Astrocyte (in vitro differentiated cells and primary cell): ENCODE data around the gene NFATC4. TPM values are rescaled to one million over a fixed set of nuclear protein-coding genes. Genes with fewer than 3 reads are reported as not detected.
A peak's percentile ranks its signal among the peaks of the same experiment; 100 is the strongest.

ENCODE experiments used
- DNase-seq: peaks from one replicate; pipeline ENCODE4 v3.0.0-alpha.2; 2010; ENCODE audit warnings: low read depth
- FAIRE-seq: peaks from 2 replicates; lab custom pipeline; 2011; peaks lifted over from hg19 to GRCh38; lab: Jason Lieb, UNC
- H2AFZ ChIP-seq: 2 replicates; pipeline ENCODE4 v1.6.0; 2012; ENCODE audit warnings: low read depth, low read length, inconsistent platforms
- H3K27ac ChIP-seq: 2 replicates; pipeline ENCODE4 v1.5.1; 2011; ENCODE audit warnings: low read depth, low read length, inconsistent platforms
- H3K27me3 ChIP-seq: 2 replicates; pipeline ENCODE4 v1.6.0; 2011; ENCODE audit warnings: low read length, inconsistent platforms; ENCODE audit not compliant: insufficient read depth
- H3K36me3 ChIP-seq: 2 replicates; pipeline ENCODE4 v1.5.1; 2011; ENCODE audit warnings: low read length, inconsistent platforms; ENCODE audit not compliant: insufficient read depth
- H3K4me1 ChIP-seq: 2 replicates; pipeline ENCODE4 v1.5.1; 2011; ENCODE audit warnings: low read length, inconsistent platforms; ENCODE audit not compliant: insufficient read depth
- H3K4me2 ChIP-seq: 2 replicates; pipeline ENCODE4 v1.6.0; 2012; ENCODE audit warnings: low read length, inconsistent platforms
- H3K4me3 ChIP-seq: 2 replicates; pipeline ENCODE4 v1.5.1; 2011; ENCODE audit warnings: low read depth, mild to moderate bottlenecking, low read length, inconsistent platforms; ENCODE audit not compliant: insufficient read depth
- H3K79me2 ChIP-seq: 2 replicates; pipeline ENCODE4 v1.6.0; 2012; ENCODE audit warnings: mild to moderate bottlenecking, low read length, inconsistent platforms; ENCODE audit not compliant: insufficient read depth
- H3K9ac ChIP-seq: 2 replicates; pipeline ENCODE4 v1.6.0; 2012; ENCODE audit warnings: mild to moderate bottlenecking, low read length, inconsistent platforms
- H3K9me3 ChIP-seq: 2 replicates; pipeline ENCODE4 v1.5.1; 2012; ENCODE audit warnings: low read depth, mild to moderate bottlenecking, low read length, inconsistent platforms; ENCODE audit not compliant: insufficient read depth
- H4K20me1 ChIP-seq: 2 replicates; pipeline ENCODE4 v1.6.0; 2012; ENCODE audit warnings: low read length, inconsistent platforms; ENCODE audit not compliant: insufficient read depth
- H3K27ac Mint-ChIP-seq: one replicate; pipeline ENCODE4 v1.8.0; 2021; ENCODE audit warnings: mild to moderate bottlenecking, mixed read lengths; ENCODE audit not compliant: unreplicated experiment
- H3K27me3 Mint-ChIP-seq: one replicate; pipeline ENCODE4 v1.8.0; 2021; ENCODE audit warnings: low read depth, mixed read lengths; ENCODE audit not compliant: unreplicated experiment
- H3K36me3 Mint-ChIP-seq: one replicate; pipeline ENCODE4 v1.8.0; 2021; ENCODE audit warnings: low read depth, mixed read lengths; ENCODE audit not compliant: unreplicated experiment
- H3K4me1 Mint-ChIP-seq: one replicate; pipeline ENCODE4 v1.8.0; 2021; ENCODE audit warnings: low read depth, mixed read lengths; ENCODE audit not compliant: unreplicated experiment
- H3K4me3 Mint-ChIP-seq: one replicate; pipeline ENCODE4 v1.8.0; 2021; ENCODE audit warnings: mild to moderate bottlenecking, moderate library complexity, mixed read lengths; ENCODE audit not compliant: unreplicated experiment
- H3K9me3 Mint-ChIP-seq: one replicate; pipeline ENCODE4 v1.8.0; 2021; ENCODE audit warnings: mild to moderate bottlenecking, mixed read lengths; ENCODE audit not compliant: unreplicated experiment
- CTCF ChIP-seq: IDR thresholded peaks from 2 replicates; pipeline ENCODE4 v1.5.1; 2011; ENCODE audit warnings: low read depth, mild to moderate bottlenecking, inconsistent platforms, low read length, moderate library complexity; ENCODE audit not compliant: insufficient read depth
- EZH2 ChIP-seq: IDR thresholded peaks from 2 replicates; pipeline ENCODE4 v1.6.1; 2012; ENCODE audit warnings: mild to moderate bottlenecking, low read length, inconsistent platforms; ENCODE audit not compliant: insufficient read depth
- total RNA-seq: library from RNA; stranded (reverse); gene quantifications from 2 replicates; pipeline ENCODE4 v1.2.1, GENCODE V29; 2021

NFATC4 gene
- total RNA-seq, 1 donor from 2014 or later = 61.9 TPM

GRCh38 chr14:24362241-24362960 lies 5.6 kb upstream of the NFATC4 start:
- H3K27ac Mint-ChIP-seq = no peak overlapping the region
- H3K4me1 ChIP-seq = peaks cover 12% of the 10 kb centered on the region
- H3K4me2 ChIP-seq = no peak overlapping the region
- H3K79me2 ChIP-seq = no peaks in the 10 kb centered on the region
- peaks cover 12% of the 10 kb centered on the region for H3K4me1 Mint-ChIP-seq
- H3K27me3 Mint-ChIP-seq = peaks cover 27% of the 10 kb centered on the region
- H3K27me3 ChIP-seq = peaks cover 5% of the 10 kb centered on the region
- no peak overlapping the region for H3K27ac ChIP-seq
- no peaks in the 10 kb centered on the region for H3K36me3 Mint-ChIP-seq
- H3K4me3 Mint-ChIP-seq = no peak overlapping the region
- H4K20me1 ChIP-seq = no peaks in the 10 kb centered on the region
- DNase-seq = no peak
- FAIRE-seq = no peak
- no peak overlapping the region for H2AFZ ChIP-seq
- no peaks in the 10 kb centered on the region for H3K36me3 ChIP-seq
- H3K9me3 Mint-ChIP-seq = no peaks in the 10 kb centered on the region
- TF ChIP-seq CTCF (no peak), EZH2 (no peak)
- no peaks in the 10 kb centered on the region for H3K9me3 ChIP-seq
- no peak overlapping the region for H3K9ac ChIP-seq
- no peak overlapping the region for H3K4me3 ChIP-seq

DNA sequence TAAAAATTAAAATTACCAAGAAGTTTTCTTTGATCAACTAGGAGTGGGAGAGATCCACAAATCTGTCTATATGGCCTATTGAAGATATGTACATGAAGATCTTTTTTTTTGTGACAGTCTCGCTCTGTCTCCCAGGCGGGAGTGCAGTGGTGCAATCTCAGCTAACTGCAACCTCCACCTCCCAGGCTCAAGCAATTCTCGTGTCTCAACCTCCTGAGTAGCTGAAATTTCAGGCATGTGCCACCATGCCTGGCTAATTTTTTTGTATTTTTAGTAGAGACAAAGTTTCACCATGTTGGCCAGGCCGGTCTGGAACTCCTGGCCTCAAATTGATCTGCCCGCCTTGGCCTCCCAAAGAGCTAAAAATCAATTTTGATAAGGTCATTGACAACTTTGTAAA lies 4.6 kb upstream of the NFATC4 start:
- Histone ChIP-seq H3K4me3 (no peak overlapping the region), H4K20me1 (no peaks in the 10 kb centered on the region), H2AFZ (no peak overlapping the region), H3K4me1 (peaks cover 15% of the 10 kb centered on the region), H3K27me3 (peaks cover 4% of the 10 kb centered on the region), H3K36me3 (no peaks in the 10 kb centered on the region), H3K4me2 (no peak overlapping the region), H3K9me3 (no peaks in the 10 kb centered on the region), H3K79me2 (no peaks in the 10 kb centered on the region), H3K27ac (no peak overlapping the region), H3K9ac (no peak overlapping the region)
- H3K27ac Mint-ChIP-seq = no peak overlapping the region
- no peak for FAIRE-seq
- no peak for TF ChIP-seq CTCF
- TF ChIP-seq EZH2 = no peak
- no peaks in the 10 kb centered on the region for H3K9me3 Mint-ChIP-seq
- no peak overlapping the region for H3K4me3 Mint-ChIP-seq
- H3K4me1 Mint-ChIP-seq = peaks cover 15% of the 10 kb centered on the region
- H3K36me3 Mint-ChIP-seq = no peaks in the 10 kb centered on the region
- peaks cover 22% of the 10 kb centered on the region for H3K27me3 Mint-ChIP-seq
- DNase-seq = no peak

DNA sequence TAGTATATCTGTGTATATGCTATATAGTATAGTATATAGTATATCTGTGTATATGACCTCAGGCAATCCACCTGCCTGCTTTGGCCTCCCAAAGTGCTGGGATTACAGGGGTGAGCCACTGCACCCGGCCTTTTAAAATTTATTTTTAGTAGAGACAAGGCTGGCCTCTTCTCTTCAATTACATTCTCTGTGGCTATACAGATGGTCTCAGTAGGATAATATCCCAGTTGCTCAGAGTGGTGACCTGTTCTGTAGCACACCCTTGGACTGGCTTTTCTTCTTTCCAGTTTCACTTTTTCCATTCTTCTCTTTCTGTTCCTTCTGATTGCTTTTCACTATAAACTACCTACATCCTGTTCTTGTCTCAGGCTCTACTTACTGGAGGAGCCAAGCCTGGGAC lies 3.1 kb upstream of the NFATC4 start:
- no peaks in the 10 kb centered on the region for H3K36me3 Mint-ChIP-seq
- Histone ChIP-seq H3K36me3 (no peaks in the 10 kb centered on the region), H3K79me2 (no peaks in the 10 kb centered on the region), H4K20me1 (no peaks in the 10 kb centered on the region), H3K4me3 (no peak overlapping the region), H3K9me3 (no peaks in the 10 kb centered on the region), H3K4me1 (peaks cover 21% of the 10 kb centered on the region), H2AFZ (no peak overlapping the region), H3K9ac (no peak overlapping the region), H3K4me2 (peak overlapping the region; percentile 100), H3K27ac (no peak overlapping the region), H3K27me3 (no peaks in the 10 kb centered on the region)
- H3K9me3 Mint-ChIP-seq = no peaks in the 10 kb centered on the region
- H3K27me3 Mint-ChIP-seq = peaks cover 19% of the 10 kb centered on the region
- no peak for DNase-seq
- peaks cover 15% of the 10 kb centered on the region for H3K4me1 Mint-ChIP-seq
- no peak overlapping the region for H3K4me3 Mint-ChIP-seq
- H3K27ac Mint-ChIP-seq = no peak overlapping the region
- no peak for TF ChIP-seq CTCF
- TF ChIP-seq EZH2 = no peak
- FAIRE-seq = no peak
